GM19328 (cell line): ENCODE data around the gene ZDHHC8.

Source experiments
- ATAC-seq: cut with Tn5 transposase; IDR thresholded peaks from one replicate; pipeline ENCODE4 v1.9.1; 2021; ENCODE audit warnings: mild to moderate bottlenecking, moderate library complexity; ENCODE audit not compliant: unreplicated experiment

The ZDHHC8 gene

GRCh38 chr22:20131597-20131858 is at the start of gene ZDHHC8:
Gene ZDHHC8 (plus strand): TSS chr22:20131804. CDS start chr22:20131948, 144 bp downstream.
- ATAC-seq: peak; percentile 49

- no peak for ATAC-seq
Measured at GRCh38 chr22:20083157-20083890, 48.3 kb upstream of the ZDHHC8 start.

- no peak for ATAC-seq
Measured at GRCh38 chr22:20083891-20084546, 47.6 kb upstream of the ZDHHC8 start.

DNA sequence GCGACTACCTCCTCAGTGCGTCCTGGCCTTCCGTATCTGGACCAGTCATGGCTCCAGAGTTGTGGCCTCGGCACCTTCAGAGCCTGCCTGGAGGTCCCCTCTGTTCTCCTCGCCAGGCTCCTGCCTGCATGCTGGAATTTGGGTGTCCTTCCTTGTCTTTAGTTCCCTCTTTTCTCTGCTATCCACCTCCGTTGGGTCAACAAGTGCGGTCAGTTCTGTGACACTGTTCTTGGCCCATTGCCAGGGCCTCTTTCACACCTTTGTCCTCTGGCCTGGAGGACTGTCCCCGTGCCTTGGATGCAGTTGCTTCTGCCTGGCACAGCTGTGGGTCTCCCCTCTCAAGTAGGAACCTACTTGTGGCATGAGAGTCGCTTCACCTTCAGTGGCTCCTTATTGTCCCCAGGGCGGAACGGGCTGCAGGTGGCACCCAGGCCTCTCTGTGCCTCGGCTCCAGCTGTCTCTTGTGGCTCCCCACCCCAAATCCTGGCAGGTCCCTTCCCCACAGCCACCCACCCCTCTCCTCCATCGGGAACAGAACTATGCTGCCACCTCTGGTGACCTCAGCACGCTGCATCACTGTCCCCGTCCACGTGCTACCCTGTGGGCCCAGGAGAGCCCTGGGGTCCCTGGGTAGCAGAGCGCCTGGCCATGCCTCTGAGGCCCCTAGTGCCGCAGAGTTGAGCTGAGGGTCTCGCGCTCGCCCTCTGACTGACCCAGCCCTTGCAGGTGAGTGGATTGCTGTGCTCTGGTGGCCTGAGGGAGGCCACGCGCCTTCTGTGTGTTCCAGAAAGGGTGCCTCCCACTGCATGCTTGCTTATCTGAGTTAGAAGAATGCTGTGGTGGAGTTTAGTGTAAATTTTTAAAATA is 46.8 kb upstream of the ZDHHC8 start:
- ATAC-seq: no peak

DNA sequence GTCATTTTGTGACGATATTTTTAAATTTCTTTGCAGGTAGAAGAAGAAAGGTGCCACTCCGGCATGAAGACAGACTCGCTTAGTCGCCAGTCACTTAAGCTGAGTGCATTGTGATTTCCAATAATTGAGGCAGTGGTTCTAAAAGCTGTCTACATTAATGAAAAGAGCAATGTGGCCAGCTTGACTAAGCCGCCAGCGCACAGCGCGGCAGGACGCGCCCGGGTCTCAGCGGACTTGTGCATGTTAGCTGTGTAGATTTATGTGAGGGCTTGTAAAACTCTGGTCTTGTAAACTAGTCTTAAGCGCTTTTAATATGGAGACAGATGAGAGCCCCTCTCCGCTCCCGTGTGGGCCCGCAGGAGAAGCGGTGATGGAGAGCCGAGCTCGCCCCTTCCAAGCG is 46.0 kb upstream of the ZDHHC8 start:
- ATAC-seq: no peak

GRCh38 chr22:20086101-20086599 is 45.5 kb upstream of the ZDHHC8 start:
- no peak for ATAC-seq

DNA sequence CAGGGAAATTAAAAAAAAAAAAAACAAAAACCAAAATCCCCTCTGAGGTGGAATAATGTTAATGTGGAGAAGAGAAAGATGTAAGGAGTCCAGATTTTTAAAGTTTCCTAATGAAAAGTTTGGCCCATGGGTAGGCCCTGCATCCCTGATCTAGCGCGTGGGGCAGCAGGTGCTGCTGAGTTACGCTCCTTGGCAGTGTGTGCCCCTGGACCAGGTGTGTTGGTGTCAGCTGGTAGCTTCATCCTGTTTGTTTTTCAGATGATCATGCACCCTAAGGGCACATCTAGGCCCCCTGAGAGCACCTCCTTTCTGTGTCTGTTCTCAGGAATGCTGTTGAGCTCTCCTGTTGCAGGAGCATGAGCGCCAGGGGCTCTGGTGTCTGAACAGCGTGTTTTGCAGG is 44.8 kb upstream of the ZDHHC8 start:
- ATAC-seq: no peak

GRCh38 chr22:20087319-20088262 is 44.0 kb upstream of the ZDHHC8 start:
- no peak for ATAC-seq

GRCh38 chr22:20088263-20088648 is 43.3 kb upstream of the ZDHHC8 start:
- no peak for ATAC-seq

DNA sequence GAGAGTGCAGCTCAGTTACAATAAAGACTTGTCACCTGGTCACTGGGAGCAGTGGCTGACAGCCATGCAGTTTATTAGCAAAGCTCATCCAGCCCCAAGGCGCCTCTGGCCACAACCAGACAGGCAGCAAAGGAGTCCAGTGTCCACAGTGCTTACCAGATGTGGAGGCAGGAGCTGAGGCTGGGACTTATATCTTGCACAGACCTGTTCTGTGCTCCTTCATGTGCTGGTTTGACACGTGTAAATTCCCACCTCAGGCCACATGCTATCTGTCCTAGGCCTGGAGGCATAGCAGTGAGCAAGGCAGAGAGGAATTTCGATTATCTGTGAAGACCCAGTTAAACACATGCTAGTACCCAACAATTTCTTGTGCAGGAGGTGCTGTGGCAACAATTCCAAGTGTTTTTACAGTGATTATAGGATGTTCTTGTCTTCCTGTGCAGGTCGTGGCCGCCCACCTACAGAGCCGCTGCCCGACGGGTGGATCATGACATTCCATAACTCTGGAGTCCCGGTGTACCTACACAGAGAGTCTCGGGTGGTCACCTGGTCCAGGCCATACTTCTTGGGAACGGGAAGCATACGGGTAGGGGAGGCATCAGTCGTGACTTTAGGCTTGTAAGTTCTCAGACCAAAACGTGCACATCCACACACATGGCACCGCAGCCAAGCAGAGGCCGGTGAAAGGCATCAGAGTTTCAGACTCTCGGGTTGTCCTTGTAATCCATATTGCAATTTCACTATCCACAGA is 42.2 kb upstream of the ZDHHC8 start:
- no peak for ATAC-seq

DNA sequence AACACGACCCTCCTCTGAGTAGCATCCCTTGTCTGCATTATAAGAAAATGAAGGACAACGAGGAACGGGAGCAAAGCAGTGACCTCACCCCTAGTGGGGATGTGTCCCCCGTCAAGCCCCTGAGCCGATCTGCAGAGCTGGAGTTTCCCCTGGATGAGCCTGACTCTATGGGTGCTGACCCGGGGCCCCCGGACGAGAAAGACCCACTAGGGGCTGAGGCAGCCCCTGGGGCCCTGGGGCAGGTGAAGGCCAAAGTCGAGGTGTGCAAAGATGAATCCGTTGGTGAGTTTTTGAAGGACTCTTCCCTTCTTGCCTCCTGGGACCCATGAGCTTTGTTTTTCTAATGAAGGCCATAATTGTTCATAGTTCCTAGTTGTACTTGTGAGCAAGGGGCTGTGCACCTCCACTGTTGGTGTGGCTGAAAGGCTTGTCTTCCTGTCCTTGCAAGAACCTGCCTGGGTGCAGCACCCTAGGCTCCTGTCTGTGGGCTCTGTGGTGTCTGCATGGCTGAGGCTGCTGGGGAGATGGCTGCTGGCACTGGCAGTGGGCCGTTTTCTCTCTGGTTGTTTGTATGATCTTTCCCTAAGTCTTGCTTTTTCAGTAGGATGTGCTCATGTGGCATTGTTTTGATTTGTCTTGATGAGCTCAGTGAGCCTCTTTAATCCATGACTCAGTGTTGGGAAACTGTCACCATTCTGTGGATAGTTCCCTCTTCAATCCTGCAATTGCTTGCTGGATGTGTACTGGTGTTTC is 41.5 kb upstream of the ZDHHC8 start:
- ATAC-seq: no peak

GRCh38 chr22:20090730-20091240 is 40.8 kb upstream of the ZDHHC8 start:
- no peak for ATAC-seq

DNA sequence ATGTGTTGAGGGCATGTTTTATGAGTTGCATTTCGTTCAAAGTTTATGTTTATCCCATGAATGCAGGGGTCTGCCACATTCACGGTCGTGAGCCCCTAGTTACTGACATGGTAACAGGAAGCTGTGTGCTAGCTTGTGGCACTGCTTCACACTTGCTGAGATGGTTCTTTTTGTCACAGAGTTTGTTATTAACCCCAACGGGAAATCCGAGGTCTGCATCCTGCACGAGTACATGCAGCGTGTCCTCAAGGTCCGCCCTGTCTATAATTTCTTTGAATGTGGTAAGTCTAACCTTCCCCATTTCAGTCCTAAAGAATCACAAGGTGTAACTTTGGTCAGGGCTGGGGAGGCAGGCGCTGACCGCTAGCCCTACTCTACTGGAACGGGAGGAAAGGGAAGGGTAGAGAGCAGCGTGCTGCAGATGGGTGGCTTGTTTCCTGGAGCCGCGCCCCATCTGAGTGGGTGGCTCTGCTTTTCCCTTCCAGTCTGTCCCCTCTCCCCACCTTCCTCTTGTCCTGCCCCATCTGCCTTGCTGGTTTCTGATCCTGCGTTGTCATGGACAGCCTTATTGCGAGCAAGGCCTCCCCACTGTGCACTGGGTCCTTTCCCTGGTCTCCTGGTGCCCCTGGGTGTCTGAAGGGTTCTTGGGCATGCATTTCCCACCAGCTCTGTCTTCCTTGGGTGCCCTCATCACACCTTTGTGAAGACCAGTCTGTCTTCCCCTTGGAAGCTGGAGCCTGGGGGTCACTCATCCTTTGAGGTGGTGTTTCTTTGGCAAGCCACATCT is 39.7 kb upstream of the ZDHHC8 start:
- ATAC-seq: no peak

GRCh38 chr22:20092477-20092854 is 39.1 kb upstream of the ZDHHC8 start:
- no peak for ATAC-seq

DNA sequence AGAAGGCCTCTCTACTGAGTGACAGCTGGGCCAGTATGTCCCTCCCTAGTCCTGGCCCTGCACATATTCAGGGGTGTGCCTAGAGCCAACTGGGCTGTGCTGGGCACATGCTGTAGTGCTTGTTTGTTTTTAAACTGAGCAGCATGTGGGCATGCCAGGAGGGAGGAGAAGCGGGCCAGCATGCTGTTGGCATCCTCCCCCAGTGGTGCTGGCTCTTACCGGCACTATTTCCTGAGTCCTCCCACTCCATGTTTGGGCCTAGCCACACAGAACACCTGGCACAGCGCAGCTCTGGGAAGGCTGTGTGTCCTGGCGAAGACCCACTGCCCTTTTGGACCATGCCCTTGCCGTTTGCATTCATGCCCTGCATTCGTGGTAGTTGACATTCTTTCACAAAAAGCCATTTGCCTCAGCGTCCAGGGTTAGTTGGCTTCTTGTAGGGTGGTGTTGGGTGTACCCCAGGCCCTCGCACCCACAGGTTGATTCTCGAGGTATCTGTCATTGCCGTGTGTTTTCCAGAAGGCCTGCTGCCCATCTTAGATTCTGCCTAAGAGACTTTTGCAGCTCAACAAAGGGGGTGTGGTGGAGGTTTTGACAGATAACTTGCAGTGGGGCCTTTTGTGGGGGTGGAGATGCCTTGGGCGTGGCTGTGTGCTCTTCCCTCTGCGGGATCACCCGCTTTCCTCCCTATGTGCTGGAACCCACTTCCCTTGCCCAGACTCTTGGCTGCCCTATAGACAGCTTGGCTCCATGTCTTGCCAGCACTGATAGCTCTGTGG is 38.0 kb upstream of the ZDHHC8 start:
- ATAC-seq: no peak

DNA sequence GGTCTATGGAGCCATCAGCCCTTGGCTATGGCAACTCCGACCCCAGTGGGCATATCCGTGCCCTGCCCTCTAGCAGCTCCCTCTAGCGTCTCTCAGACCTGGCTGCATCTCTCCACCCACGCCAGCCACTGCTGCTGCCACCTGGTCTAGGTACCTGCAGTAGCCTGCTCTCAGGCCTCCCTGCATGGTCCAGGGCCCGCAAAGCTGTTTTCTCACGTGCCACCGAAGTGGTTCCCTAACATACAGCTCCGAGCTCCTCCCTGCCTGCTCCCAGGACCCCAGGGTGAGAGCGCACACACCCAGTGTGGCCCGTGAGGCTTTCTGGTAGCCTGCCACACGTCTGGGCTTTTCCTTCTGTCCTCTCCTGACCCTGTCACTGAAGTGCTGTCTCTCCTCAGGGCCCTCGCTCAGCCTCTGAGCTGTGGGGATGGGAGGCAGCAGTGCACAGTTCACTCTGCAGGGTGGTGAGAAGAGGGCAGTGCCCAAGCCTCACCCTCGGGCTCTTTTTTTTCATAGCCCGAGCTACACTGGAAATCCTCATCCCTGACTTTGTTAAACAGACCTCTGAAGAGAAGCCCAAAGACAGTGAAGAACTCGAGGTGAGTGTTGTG is 37.3 kb upstream of the ZDHHC8 start:
- no peak for ATAC-seq

GRCh38 chr22:20095521-20095920 is 36.1 kb upstream of the ZDHHC8 start:
- ATAC-seq: no peak
